NCI-H748 (cell line): ENCODE measurements around the gene ZHX3.

Experiments
- DNase-seq: peaks from one replicate; lab custom pipeline; 2025; ENCODE audit not compliant: unreplicated experiment; lab: John Stamatoyannopoulos, UW

The ZHX3 gene

DNA sequence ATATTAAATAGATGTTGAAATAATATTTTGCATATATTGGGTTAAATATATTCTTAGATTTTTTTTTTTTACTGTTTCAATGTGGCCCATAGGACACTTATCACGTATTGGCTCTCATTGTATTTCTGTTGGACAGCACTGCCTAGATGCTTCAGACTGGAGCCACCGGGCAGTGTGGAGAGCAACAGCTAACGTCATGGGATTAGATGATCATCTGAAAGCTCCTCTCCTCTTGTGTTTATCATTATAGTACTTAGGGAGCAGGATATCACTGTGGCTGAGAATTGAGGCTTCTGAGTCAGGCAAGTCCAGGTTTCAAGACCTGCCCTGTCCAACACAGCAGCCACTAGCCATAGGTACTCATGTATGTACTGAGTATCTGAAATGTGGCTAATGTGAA is 87.4 kb downstream of the ZHX3 start:
- no peak for DNase-seq

DNA sequence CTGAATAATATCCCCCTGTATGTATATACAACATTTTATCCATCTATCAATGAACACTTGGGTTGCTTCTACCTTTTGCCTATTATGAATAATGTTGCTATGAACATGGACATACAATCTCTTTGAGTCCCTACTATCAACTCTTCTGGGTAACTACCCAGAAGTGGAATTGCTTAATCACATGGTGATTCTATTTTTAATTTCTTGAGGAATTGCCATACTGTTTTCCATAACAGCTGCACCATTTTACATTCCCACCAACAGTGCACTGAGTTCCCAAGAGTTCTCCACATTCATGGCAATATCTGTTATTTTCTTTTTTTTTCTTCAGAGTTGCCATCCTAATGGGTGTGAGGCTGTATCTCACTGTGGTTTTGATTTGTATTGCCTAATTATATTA is 88.3 kb downstream of the ZHX3 start:
- no peak for DNase-seq

GRCh38 chr20:41228858-41229257 is 88.7 kb downstream of the ZHX3 start:
- no peak for DNase-seq

GRCh38 chr20:41226426-41226825 is 91.1 kb downstream of the ZHX3 start:
- DNase-seq = no peak

GRCh38 chr20:41225091-41225490 is 92.4 kb downstream of the ZHX3 start:
- no peak for DNase-seq

DNA sequence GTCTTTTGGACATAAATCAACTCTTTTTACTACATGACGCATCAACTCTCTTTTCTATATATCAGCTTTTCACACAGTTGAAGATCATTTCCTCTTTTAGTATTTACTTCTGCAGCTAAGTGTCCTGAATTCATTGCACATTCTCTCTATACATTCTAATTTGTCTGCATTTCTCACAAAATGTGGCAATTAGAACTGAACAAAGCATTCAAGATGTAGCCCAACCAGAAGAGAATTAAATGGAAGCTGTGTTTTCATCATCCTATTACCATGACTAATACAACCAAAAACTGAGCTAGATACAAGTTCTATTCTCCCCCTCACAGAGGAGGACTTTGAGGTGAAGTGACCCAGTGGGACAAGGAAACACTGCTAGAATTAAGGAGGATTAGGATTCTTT is 93.2 kb downstream of the ZHX3 start:
- no peak for DNase-seq

DNA sequence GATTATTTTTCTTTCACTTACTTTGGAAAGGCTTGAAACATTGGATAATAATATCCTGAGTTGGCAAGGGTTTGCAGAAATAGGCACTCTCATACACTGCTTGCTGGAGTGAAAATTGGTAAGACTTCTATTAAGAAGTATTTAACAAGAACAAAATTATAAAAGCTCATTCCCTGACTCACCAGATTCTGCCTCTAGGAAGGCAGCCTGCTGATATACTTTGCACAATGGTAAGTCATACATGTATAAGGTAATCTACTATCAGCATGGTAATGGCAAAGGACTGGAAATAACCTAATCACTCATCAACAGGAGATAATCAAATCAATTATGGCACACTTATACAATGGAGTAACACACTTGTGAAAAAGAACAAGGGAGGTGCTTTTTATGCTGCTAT is 94.4 kb downstream of the ZHX3 start:
- no peak for DNase-seq

- no peak for DNase-seq
Measured at GRCh38 chr20:41222703-41223102, 94.8 kb downstream of the ZHX3 start.

GRCh38 chr20:41222296-41222695 is 95.2 kb downstream of the ZHX3 start:
- no peak for DNase-seq

- no peak for DNase-seq
Measured at GRCh38 chr20:41221614-41222218, 95.8 kb downstream of the ZHX3 start.

DNA sequence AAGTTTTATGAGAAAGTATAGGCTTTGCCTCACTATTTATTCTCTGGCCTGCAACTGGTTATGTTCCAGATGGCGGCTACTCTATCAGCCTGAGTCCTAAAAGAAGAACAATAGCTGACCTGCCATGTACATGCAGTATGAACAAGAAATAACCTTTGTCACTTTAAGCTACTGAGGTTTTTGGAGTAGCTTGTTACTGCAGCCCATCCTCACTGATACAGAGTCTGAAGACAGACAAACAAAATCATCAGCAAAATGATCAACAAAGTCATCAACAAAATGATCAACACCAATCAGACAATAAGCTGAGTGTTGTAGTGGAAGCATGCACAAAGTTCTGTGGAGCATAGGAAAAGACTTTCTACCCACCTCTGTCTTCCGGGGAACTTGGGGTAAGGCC is 97.7 kb downstream of the ZHX3 start:
- DNase-seq = no peak

- no peak for DNase-seq
Measured at GRCh38 chr20:41218466-41218865, 99.1 kb downstream of the ZHX3 start.

DNA sequence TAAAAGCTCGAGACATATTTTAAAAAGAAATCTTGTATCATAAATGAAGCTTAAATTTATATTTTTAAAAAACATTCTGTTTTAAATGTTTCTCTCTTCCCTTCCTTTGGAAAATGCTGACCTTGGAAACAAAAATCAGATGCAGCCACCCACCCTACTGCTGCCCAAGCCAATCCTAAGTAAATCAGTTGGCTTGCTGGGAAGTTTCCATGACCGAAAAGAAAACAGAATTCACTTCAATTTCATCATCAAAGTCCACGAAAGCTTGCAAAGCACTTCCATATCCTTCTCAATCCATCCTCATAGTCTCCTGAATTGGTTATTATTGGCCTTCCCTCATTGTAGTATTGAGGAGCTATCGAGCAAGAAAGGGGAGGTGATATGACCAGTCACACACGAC is 100.1 kb downstream of the ZHX3 start:
- DNase-seq = no peak

- DNase-seq = no peak
Measured at GRCh38 chr20:41214666-41215065, 102.9 kb downstream of the ZHX3 start.

DNA sequence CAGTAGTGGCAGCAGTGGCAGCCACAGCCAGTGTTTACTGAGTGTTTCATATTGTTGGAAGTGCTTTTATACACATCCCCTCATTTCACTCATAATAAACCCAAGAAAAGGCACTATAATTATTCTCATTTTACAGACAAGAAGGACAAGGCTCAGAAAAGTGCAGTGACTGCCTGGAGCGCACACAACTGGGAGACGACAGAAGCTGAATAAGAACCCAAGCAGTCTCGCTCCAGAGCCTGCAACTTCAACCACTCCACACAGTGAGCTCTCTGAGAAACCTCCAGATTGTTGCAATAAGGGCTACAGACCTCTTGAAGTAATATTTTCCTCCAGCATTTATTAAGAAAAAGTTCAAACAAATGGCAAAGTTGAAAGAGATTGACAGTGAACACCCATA is 103.3 kb downstream of the ZHX3 start:
- DNase-seq = no peak

GRCh38 chr20:41213150-41213820 is 104.2 kb downstream of the ZHX3 start:
- DNase-seq = no peak

GRCh38 chr20:41205313-41205712 is 112.2 kb downstream of the ZHX3 start:
- no peak for DNase-seq

GRCh38 chr20:41204304-41205265 is 112.9 kb downstream of the ZHX3 start:
- DNase-seq = no peak

- DNase-seq = no peak
Measured at GRCh38 chr20:41203660-41204059, 113.9 kb downstream of the ZHX3 start.

DNA sequence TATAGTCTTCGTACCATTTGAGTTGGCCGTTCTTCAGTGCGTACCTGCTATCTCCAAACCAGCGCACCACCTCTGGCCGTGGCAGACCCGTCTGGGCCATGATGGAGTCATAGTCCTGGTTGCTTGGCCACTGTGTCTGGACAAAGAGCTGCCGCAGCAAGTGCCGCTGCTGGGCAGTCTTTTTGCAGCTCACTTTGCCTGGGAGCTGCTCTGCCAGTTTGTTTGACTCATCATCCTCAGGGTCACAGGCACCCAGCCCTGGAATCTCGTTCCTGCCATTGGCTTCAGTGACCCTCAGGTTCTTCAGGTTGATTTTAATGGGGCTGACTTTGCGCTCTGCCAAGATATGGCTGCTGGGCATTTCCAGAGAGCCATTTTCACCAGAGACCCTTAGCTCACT is 115.1 kb downstream of the ZHX3 start:
- no peak for DNase-seq

DNA sequence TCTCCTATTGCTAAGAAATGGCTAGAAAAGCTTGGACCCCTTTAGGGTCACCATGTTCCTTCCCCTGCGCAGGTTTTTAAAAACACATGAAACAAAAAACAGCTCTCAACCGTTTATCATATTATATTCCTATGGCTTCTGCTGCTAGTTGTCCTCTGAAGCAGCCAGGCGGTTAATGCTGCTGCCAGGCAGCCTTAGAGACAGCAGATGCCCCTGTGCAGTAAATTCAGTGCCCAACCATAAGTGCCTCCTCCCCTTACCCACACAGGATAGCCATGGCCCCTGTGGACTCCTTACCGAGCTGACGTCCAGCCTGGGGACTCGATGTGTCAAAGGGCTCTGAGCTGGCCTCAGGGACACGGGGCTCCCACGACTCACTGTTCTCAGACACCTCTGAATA is 115.8 kb downstream of the ZHX3 start:
- no peak for DNase-seq
